A673 (cell line): Measurements from ENCODE around the gene CALML4.

ENCODE experiments used
- EZH2 ChIP-seq: fragments of 200-600 bp; sonication (generic); IDR thresholded peaks from 2 replicates; pipeline ENCODE4 v1.6.1; 2017; ENCODE audit warnings: borderline replicate concordance, low read depth, mild to moderate bottlenecking, mixed read lengths, antibody characterized with exemption, low read length; ENCODE audit not compliant: poor library complexity, severe bottlenecking
- TF ChIP-seq, protein P1 (sequence below): fragments of 300-800, 200-600 bp; sonication (generic); conservative IDR thresholded peaks from 2 replicates; pipeline ENCODE4 v1.5.1; 2017; ENCODE audit warnings: low read depth, mild to moderate bottlenecking, antibody characterized with exemption, low read length, moderate library complexity, mixed read lengths

DNA sequence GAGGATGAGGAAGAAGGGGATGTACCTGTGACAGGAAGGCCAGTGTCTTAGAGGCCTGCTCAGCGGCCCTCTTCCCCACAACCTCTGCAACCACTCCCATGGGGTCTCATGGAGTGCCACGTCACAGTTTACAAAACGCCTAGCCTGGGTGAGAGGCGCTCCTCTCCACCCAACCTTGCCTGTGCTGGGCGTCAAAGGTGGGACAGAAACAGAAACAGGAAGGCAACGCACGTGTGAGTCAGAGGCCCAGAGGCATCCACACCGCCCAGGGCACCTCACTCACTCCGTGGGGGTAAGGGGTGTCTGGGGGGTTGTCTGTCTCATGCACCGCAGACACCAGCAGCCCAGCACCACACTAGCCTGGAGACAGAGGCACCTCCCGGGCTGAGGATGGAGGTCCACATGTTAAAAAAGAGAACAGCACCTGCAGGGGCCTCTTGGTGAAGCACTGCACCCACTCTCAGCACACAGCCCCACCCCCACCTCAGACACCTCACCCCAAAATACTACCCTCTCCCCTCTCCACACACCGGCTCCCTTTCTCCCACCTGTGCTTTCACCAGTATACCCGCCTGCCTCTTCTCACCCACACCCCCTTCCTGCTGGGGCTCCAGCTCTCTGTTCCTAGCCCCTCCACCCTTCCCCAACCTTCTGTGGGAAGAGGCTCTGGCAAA lies 4.7 kb upstream of the CALML4 start:
- TF ChIP-seq, protein P1, sequence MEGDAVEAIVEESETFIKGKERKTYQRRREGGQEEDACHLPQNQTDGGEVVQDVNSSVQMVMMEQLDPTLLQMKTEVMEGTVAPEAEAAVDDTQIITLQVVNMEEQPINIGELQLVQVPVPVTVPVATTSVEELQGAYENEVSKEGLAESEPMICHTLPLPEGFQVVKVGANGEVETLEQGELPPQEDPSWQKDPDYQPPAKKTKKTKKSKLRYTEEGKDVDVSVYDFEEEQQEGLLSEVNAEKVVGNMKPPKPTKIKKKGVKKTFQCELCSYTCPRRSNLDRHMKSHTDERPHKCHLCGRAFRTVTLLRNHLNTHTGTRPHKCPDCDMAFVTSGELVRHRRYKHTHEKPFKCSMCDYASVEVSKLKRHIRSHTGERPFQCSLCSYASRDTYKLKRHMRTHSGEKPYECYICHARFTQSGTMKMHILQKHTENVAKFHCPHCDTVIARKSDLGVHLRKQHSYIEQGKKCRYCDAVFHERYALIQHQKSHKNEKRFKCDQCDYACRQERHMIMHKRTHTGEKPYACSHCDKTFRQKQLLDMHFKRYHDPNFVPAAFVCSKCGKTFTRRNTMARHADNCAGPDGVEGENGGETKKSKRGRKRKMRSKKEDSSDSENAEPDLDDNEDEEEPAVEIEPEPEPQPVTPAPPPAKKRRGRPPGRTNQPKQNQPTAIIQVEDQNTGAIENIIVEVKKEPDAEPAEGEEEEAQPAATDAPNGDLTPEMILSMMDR, result no peak
- no peak for TF ChIP-seq EZH2
